WTC11 (cell line): Measurements from ENCODE around the gene BZW2. TPM values are rescaled to one million over a fixed set of nuclear protein-coding genes. Genes with fewer than 3 reads are reported as not detected.

ENCODE experiments used
- ATAC-seq: fragments of 200-7000 bp; cut with Tn5 transposase; 2 replicates; pipeline ENCODE4 v1.10.0; 2021; ENCODE audit warnings: mild to moderate bottlenecking, moderate library complexity
- CTCF ChIA-PET: fragments of 300-600 bp; sonication (Branson Sonifier 250); formaldehyde crosslinking; loops from one replicate; lab custom pipeline; 2021; ENCODE audit warnings: antibody characterized with exemption; lab: Charles Lee
- POLR2A ChIA-PET: fragments of 350-600 bp; sonication (Branson Sonifier 250); formaldehyde crosslinking; loops from one replicate; lab custom pipeline; 2021; ENCODE audit warnings: antibody characterized with exemption; lab: Charles Lee
- DNase-seq: peaks from one replicate; pipeline ENCODE4 v3.0.0; 2021; ENCODE audit warnings: low spot score
- H3K27ac Mint-ChIP-seq: 2 replicates; pipeline ENCODE4 v1.8.0; 2021; ENCODE audit warnings: mixed read lengths
- H3K27me3 Mint-ChIP-seq: 2 replicates; pipeline ENCODE4 v1.8.0; 2021; ENCODE audit warnings: low read depth, mild to moderate bottlenecking, moderate library complexity, mixed read lengths
- H3K36me3 Mint-ChIP-seq: 2 replicates; pipeline ENCODE4 v1.8.0; 2021; ENCODE audit warnings: mixed read lengths
- H3K4me1 Mint-ChIP-seq: 2 replicates; pipeline ENCODE4 v1.8.0; 2022; ENCODE audit warnings: mixed read lengths
- H3K4me3 Mint-ChIP-seq: 2 replicates; pipeline ENCODE4 v1.8.0; 2021; ENCODE audit warnings: mild to moderate bottlenecking, moderate library complexity, mixed read lengths
- H3K9me3 Mint-ChIP-seq: 2 replicates; pipeline ENCODE4 v1.8.0; 2021; ENCODE audit warnings: mixed read lengths
- ATF1 ChIP-seq: sonication (generic); formaldehyde crosslinking; IDR thresholded peaks from 2 replicates; pipeline ENCODE4 v1.8.1; 2023; ENCODE audit warnings: mild to moderate bottlenecking, moderate library complexity, missing genetic modification reagents
- CREB1 ChIP-seq: sonication (generic); formaldehyde crosslinking; IDR thresholded peaks from 2 replicates; pipeline ENCODE4 v1.8.0; 2023; ENCODE audit warnings: mild to moderate bottlenecking, missing genetic modification reagents
- MLX ChIP-seq: sonication (generic); formaldehyde crosslinking; IDR thresholded peaks from 2 replicates; pipeline ENCODE4 v1.8.1; 2023; ENCODE audit warnings: mild to moderate bottlenecking, missing genetic modification reagents, moderate library complexity
- NFATC4 ChIP-seq: fragments of 250-450 bp; sonication (Bioruptor Pico); IDR thresholded peaks from 2 replicates; pipeline ENCODE4 v1.9.0; 2021; ENCODE audit warnings: mild to moderate bottlenecking
- PRDM15 ChIP-seq: sonication (generic); formaldehyde crosslinking; IDR thresholded peaks from 2 replicates; pipeline ENCODE4 v1.8.0; 2022; ENCODE audit warnings: missing genetic modification reagents
- RELA ChIP-seq: sonication (generic); formaldehyde crosslinking; IDR thresholded peaks from 2 replicates; pipeline ENCODE4 v1.8.1; 2022; ENCODE audit warnings: missing genetic modification reagents, mild to moderate bottlenecking, borderline replicate concordance
- SP1 ChIP-seq: sonication (generic); formaldehyde crosslinking; conservative IDR thresholded peaks from 2 replicates; pipeline ENCODE4 v1.8.1; 2022; ENCODE audit warnings: missing genetic modification reagents
- TP53 ChIP-seq: sonication (generic); formaldehyde crosslinking; IDR thresholded peaks from 2 replicates; pipeline ENCODE4 v1.8.1; 2023; ENCODE audit warnings: mild to moderate bottlenecking, missing genetic modification reagents
- ZNF138 ChIP-seq: sonication (generic); formaldehyde crosslinking; conservative IDR thresholded peaks from 2 replicates; pipeline ENCODE4 v1.8.1; 2022; ENCODE audit warnings: mild to moderate bottlenecking, moderate library complexity, missing genetic modification reagents
- ZNF232 ChIP-seq: sonication (generic); formaldehyde crosslinking; IDR thresholded peaks from 2 replicates; pipeline ENCODE4 v1.8.0; 2022; ENCODE audit warnings: mild to moderate bottlenecking, missing genetic modification reagents
- ZNF263 ChIP-seq: sonication (generic); formaldehyde crosslinking; IDR thresholded peaks from 2 replicates; pipeline ENCODE4 v1.8.1; 2022; ENCODE audit warnings: low read depth, mild to moderate bottlenecking, moderate library complexity, missing genetic modification reagents
- ZNF416 ChIP-seq: fragments of 250-450 bp; sonication (Bioruptor Pico); IDR thresholded peaks from 2 replicates; pipeline ENCODE4 v1.9.0; 2021; ENCODE audit warnings: mild to moderate bottlenecking, inconsistent platforms
- total RNA-seq: library from RNA; stranded (reverse); gene quantifications from 3 replicates; pipeline ENCODE4 v1.2.3, GENCODE V29; 2021
- TF ChIP-seq, protein P1 (sequence below): fragments of 250-450 bp; sonication (Bioruptor Pico); IDR thresholded peaks from 2 replicates; pipeline ENCODE4 v1.9.0; 2021; ENCODE audit warnings: mild to moderate bottlenecking, borderline replicate concordance
- TF ChIP-seq, protein P2 (sequence below): fragments of 250-450 bp; sonication (Bioruptor Pico); IDR thresholded peaks from 2 replicates; pipeline ENCODE4 v2.1.2; 2022; ENCODE audit warnings: mild to moderate bottlenecking, moderate library complexity
- TF ChIP-seq, protein P3 (sequence below): sonication (generic); formaldehyde crosslinking; IDR thresholded peaks from 2 replicates; pipeline ENCODE4 v1.8.0; 2022; ENCODE audit warnings: mild to moderate bottlenecking, missing genetic modification reagents
- TF ChIP-seq, protein P4 (sequence below): fragments of 250-450 bp; sonication (Bioruptor Pico); IDR thresholded peaks from 2 replicates; pipeline ENCODE4 v1.9.0; 2021; ENCODE audit warnings: mild to moderate bottlenecking
- TF ChIP-seq, protein P5 (sequence below): fragments of 250-450 bp; sonication (Bioruptor Pico); IDR thresholded peaks from 2 replicates; pipeline ENCODE4 v1.8.0; 2021; ENCODE audit warnings: mild to moderate bottlenecking

The BZW2 gene
- total RNA-seq, 1 experiment from 2014 or later: 105 TPM

DNA sequence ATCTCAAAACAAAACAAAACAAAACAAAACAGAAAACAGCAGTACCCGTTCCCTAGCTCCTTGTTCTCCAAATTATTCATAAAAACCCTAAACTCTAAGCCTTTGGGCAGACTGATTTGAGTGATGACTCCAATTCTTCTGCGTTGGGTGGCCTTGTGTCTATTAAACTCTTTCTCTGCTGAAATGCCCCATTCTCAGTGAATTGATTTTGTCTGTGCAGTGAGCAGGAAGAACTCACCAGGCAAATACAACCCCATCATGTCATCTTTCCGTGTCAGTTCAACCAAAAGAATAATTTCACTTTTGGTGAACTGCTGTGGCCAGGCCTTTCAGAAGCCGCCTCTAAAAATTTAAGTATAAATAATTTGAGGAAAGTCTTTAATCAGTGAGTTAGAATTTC, 89.0 kb downstream of the BZW2 start (continued):
- TF ChIP-seq, protein P1, sequence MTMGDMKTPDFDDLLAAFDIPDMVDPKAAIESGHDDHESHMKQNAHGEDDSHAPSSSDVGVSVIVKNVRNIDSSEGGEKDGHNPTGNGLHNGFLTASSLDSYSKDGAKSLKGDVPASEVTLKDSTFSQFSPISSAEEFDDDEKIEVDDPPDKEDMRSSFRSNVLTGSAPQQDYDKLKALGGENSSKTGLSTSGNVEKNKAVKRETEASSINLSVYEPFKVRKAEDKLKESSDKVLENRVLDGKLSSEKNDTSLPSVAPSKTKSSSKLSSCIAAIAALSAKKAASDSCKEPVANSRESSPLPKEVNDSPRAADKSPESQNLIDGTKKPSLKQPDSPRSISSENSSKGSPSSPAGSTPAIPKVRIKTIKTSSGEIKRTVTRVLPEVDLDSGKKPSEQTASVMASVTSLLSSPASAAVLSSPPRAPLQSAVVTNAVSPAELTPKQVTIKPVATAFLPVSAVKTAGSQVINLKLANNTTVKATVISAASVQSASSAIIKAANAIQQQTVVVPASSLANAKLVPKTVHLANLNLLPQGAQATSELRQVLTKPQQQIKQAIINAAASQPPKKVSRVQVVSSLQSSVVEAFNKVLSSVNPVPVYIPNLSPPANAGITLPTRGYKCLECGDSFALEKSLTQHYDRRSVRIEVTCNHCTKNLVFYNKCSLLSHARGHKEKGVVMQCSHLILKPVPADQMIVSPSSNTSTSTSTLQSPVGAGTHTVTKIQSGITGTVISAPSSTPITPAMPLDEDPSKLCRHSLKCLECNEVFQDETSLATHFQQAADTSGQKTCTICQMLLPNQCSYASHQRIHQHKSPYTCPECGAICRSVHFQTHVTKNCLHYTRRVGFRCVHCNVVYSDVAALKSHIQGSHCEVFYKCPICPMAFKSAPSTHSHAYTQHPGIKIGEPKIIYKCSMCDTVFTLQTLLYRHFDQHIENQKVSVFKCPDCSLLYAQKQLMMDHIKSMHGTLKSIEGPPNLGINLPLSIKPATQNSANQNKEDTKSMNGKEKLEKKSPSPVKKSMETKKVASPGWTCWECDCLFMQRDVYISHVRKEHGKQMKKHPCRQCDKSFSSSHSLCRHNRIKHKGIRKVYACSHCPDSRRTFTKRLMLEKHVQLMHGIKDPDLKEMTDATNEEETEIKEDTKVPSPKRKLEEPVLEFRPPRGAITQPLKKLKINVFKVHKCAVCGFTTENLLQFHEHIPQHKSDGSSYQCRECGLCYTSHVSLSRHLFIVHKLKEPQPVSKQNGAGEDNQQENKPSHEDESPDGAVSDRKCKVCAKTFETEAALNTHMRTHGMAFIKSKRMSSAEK (CRISPR knock-in tag): no peak
- no peak for TF ChIP-seq SP1 (CRISPR knock-in tag)
- no peak for TF ChIP-seq CREB1 (CRISPR knock-in tag)
- TF ChIP-seq, protein P2, sequence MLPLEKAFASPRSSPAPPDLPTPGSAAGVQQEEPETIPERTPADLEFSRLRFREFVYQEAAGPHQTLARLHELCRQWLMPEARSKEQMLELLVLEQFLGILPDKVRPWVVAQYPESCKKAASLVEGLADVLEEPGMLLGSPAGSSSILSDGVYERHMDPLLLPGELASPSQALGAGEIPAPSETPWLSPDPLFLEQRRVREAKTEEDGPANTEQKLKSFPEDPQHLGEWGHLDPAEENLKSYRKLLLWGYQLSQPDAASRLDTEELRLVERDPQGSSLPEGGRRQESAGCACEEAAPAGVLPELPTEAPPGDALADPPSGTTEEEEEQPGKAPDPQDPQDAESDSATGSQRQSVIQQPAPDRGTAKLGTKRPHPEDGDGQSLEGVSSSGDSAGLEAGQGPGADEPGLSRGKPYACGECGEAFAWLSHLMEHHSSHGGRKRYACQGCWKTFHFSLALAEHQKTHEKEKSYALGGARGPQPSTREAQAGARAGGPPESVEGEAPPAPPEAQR (CRISPR knock-in tag): no peak
- no peak for TF ChIP-seq ZNF263 (CRISPR knock-in tag)
- TF ChIP-seq MLX: no peak
- TF ChIP-seq NFATC4: no peak
- no peak for TF ChIP-seq TP53 (CRISPR knock-in tag)
- TF ChIP-seq, protein P3, sequence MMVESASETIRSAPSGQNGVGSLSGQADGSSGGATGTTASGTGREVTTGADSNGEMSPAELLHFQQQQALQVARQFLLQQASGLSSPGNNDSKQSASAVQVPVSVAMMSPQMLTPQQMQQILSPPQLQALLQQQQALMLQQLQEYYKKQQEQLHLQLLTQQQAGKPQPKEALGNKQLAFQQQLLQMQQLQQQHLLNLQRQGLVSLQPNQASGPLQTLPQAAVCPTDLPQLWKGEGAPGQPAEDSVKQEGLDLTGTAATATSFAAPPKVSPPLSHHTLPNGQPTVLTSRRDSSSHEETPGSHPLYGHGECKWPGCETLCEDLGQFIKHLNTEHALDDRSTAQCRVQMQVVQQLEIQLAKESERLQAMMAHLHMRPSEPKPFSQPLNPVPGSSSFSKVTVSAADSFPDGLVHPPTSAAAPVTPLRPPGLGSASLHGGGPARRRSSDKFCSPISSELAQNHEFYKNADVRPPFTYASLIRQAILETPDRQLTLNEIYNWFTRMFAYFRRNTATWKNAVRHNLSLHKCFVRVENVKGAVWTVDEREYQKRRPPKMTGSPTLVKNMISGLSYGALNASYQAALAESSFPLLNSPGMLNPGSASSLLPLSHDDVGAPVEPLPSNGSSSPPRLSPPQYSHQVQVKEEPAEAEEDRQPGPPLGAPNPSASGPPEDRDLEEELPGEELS: no peak
- no peak for TF ChIP-seq ZNF138 (CRISPR knock-in tag)
- TF ChIP-seq ATF1 (CRISPR knock-in tag): no peak
- no peak for TF ChIP-seq RELA (CRISPR knock-in tag)
- TF ChIP-seq, all 79 proteins: peak for 0

- H3K27ac Mint-ChIP-seq: no peak overlapping the region
- ATAC-seq (no peak), DNase-seq (no peak)
- H3K4me1 Mint-ChIP-seq: peaks cover 27% of the 10 kb centered on the region
- no peaks in the 10 kb centered on the region for H3K27me3 Mint-ChIP-seq
- POLR2A ChIA-PET: no interaction called here
- no peak overlapping the region for H3K4me3 Mint-ChIP-seq
- no peaks in the 10 kb centered on the region for H3K9me3 Mint-ChIP-seq
- no peaks in the 10 kb centered on the region for H3K36me3 Mint-ChIP-seq
- CTCF ChIA-PET: interaction anchor here (1.0 kb wide), 1 partner anchor 660 kb away, joined by 3 read pairs; no protein-coding TSS in a partner anchor
- TF ChIP-seq, protein P2 (CRISPR knock-in tag): no peak
- TF ChIP-seq ZNF416 (CRISPR knock-in tag) (no peak), ZNF263 (CRISPR knock-in tag) (no peak), PRDM15 (CRISPR knock-in tag) (no peak), ZNF232 (CRISPR knock-in tag) (no peak), CREB1 (CRISPR knock-in tag) (no peak)
- TF ChIP-seq, protein P4, sequence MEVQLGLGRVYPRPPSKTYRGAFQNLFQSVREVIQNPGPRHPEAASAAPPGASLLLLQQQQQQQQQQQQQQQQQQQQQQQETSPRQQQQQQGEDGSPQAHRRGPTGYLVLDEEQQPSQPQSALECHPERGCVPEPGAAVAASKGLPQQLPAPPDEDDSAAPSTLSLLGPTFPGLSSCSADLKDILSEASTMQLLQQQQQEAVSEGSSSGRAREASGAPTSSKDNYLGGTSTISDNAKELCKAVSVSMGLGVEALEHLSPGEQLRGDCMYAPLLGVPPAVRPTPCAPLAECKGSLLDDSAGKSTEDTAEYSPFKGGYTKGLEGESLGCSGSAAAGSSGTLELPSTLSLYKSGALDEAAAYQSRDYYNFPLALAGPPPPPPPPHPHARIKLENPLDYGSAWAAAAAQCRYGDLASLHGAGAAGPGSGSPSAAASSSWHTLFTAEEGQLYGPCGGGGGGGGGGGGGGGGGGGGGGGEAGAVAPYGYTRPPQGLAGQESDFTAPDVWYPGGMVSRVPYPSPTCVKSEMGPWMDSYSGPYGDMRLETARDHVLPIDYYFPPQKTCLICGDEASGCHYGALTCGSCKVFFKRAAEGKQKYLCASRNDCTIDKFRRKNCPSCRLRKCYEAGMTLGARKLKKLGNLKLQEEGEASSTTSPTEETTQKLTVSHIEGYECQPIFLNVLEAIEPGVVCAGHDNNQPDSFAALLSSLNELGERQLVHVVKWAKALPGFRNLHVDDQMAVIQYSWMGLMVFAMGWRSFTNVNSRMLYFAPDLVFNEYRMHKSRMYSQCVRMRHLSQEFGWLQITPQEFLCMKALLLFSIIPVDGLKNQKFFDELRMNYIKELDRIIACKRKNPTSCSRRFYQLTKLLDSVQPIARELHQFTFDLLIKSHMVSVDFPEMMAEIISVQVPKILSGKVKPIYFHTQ (CRISPR knock-in tag): no peak
- TF ChIP-seq, protein P5, sequence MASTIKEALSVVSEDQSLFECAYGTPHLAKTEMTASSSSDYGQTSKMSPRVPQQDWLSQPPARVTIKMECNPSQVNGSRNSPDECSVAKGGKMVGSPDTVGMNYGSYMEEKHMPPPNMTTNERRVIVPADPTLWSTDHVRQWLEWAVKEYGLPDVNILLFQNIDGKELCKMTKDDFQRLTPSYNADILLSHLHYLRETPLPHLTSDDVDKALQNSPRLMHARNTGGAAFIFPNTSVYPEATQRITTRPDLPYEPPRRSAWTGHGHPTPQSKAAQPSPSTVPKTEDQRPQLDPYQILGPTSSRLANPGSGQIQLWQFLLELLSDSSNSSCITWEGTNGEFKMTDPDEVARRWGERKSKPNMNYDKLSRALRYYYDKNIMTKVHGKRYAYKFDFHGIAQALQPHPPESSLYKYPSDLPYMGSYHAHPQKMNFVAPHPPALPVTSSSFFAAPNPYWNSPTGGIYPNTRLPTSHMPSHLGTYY (CRISPR knock-in tag): no peak
These were observed 92.2 kb downstream of the BZW2 start for GRCh38 chr7:16738011-16738688.
